Progenitor cell of endocrine pancreas (in vitro differentiated cells): ENCODE measurements around the gene LRIG1. TPM values are rescaled to one million over a fixed set of nuclear protein-coding genes. Genes with fewer than 3 reads are reported as not detected.

Experiments used
- DNase-seq: peaks from one replicate; pipeline ENCODE4 v3.0.0; 2021; ENCODE audit warnings: low spot score; ENCODE audit not compliant: unreplicated experiment
- H3K27ac Mint-ChIP-seq: 2 replicates; pipeline ENCODE4 v1.8.0; 2021; ENCODE audit warnings: mild to moderate bottlenecking, moderate library complexity, mixed read lengths
- H3K27me3 Mint-ChIP-seq: 2 replicates; pipeline ENCODE4 v1.8.0; 2021; ENCODE audit warnings: mixed read lengths
- H3K36me3 Mint-ChIP-seq: 2 replicates; pipeline ENCODE4 v1.8.0; 2022; ENCODE audit warnings: mixed read lengths; ENCODE audit not compliant: insufficient read depth
- H3K4me1 Mint-ChIP-seq: 2 replicates; pipeline ENCODE4 v1.8.0; 2021; ENCODE audit warnings: low read depth, mixed read lengths
- H3K4me3 Mint-ChIP-seq: 2 replicates; pipeline ENCODE4 v1.8.0; 2021; ENCODE audit warnings: low read depth, mild to moderate bottlenecking, moderate library complexity, mixed read lengths
- H3K9me3 Mint-ChIP-seq: 2 replicates; pipeline ENCODE4 v1.8.0; 2021; ENCODE audit warnings: low read depth, mixed read lengths
- CTCF ChIP-seq: fragments of 200-600 bp; sonication (generic); IDR thresholded peaks from one replicate; pipeline ENCODE4 v1.5.0; 2021; ENCODE audit warnings: antibody characterized with exemption, mild to moderate bottlenecking; ENCODE audit not compliant: unreplicated experiment
- total RNA-seq: library from RNA; stranded (reverse); gene quantifications from 2 replicates; pipeline ENCODE4 v1.2.1, GENCODE V29; 2021

LRIG1 gene
- total RNA-seq, 1 donor from 2014 or later = 31.4 TPM

GRCh38 chr3:66492672-66493071 is 8.2 kb downstream of the LRIG1 start:
- no peak for DNase-seq
- Mint-ChIP-seq H3K4me1 (peaks cover 58% of the 10 kb centered on the region), H3K36me3 (no peaks in the 10 kb centered on the region), H3K27me3 (no peaks in the 10 kb centered on the region), H3K27ac (no peak overlapping the region), H3K4me3 (no peak overlapping the region), H3K9me3 (no peaks in the 10 kb centered on the region)
- no peak for TF ChIP-seq CTCF

- Mint-ChIP-seq H3K27me3 (no peaks in the 10 kb centered on the region), H3K9me3 (no peaks in the 10 kb centered on the region), H3K4me1 (peaks cover 59% of the 10 kb centered on the region), H3K36me3 (no peaks in the 10 kb centered on the region), H3K4me3 (no peak overlapping the region), H3K27ac (peak overlapping the region; percentile 45)
- DNase-seq = no peak
- no peak for TF ChIP-seq CTCF
These were observed 8.8 kb downstream of the LRIG1 start for GRCh38 chr3:66492071-66492470.

- Mint-ChIP-seq H3K9me3 (no peaks in the 10 kb centered on the region), H3K27me3 (no peaks in the 10 kb centered on the region), H3K4me3 (no peak overlapping the region), H3K27ac (peak overlapping the region; percentile 70), H3K4me1 (peaks cover 51% of the 10 kb centered on the region), H3K36me3 (no peaks in the 10 kb centered on the region)
- no peak for TF ChIP-seq CTCF
- DNase-seq = no peak
These were observed 9.8 kb downstream of the LRIG1 start for GRCh38 chr3:66490984-66491383.

GRCh38 chr3:66490214-66490613 is 10.6 kb downstream of the LRIG1 start:
- Mint-ChIP-seq H3K36me3 (no peaks in the 10 kb centered on the region), H3K27ac (no peak overlapping the region), H3K4me1 (peaks cover 50% of the 10 kb centered on the region), H3K4me3 (no peak overlapping the region), H3K27me3 (no peaks in the 10 kb centered on the region), H3K9me3 (peaks cover 4% of the 10 kb centered on the region)
- TF ChIP-seq CTCF = no peak
- no peak for DNase-seq

- Mint-ChIP-seq H3K9me3 (peaks cover 6% of the 10 kb centered on the region), H3K4me3 (no peak overlapping the region), H3K4me1 (peaks cover 45% of the 10 kb centered on the region), H3K27ac (no peak overlapping the region), H3K36me3 (no peaks in the 10 kb centered on the region), H3K27me3 (no peaks in the 10 kb centered on the region)
- TF ChIP-seq CTCF = no peak
- DNase-seq = no peak
These were observed 11.2 kb downstream of the LRIG1 start for GRCh38 chr3:66489581-66489980.
